ENCODE results near the gene NACA2. TPM values are rescaled to one million over a fixed set of nuclear protein-coding genes. Genes with fewer than 3 reads are reported as not detected.
"Not testable (repeated sequence)": the region's sequence is repeated elsewhere in the genome, so short reads cannot be mapped to it uniquely, and the experiment has no call there.

The NACA2 gene
- total RNA-seq, 6 experiments from 2014 or later: not detected

DNA sequence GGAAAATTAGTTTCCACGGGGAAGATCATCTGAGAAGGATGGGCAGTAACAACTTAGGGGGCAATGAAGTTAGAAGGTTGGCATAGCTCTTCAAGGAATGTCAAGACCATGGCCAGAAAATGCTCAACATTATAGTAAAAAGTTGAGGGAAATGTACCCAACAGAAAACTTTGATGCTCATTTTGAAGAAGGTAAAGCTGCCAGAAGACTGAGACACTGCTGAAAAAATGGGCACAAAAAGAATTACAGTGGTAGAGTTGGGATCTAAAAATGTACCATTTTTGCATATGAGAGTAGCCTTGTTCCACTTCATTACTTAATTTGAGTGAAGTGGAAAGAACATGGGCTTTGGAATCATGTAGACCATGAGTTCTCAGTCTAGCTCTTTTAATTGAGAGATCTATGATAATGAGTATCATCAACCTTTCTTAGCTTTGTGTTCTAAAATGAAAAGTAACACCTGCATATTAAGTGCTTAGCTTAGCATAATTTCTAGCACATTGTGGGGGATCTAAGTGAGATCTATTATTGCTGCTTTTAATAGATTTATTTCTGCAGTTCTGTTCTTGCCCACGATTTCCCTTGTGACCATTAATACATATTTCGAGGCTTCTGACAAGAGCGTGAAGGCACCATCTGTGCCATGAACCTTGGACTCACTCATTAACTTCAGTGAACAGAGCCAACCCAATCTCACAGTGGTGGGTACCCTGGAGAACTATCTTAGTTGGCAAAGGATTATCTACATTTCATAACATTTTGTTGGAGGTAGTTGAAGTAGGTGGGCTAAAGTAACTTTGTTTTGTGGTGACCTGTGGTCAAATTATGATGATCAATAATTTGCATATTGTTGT lies 3.0 kb downstream of the NACA2 start:
- ATAC-seq (no peak), DNase-seq (no peak)
- no peaks in the 10 kb centered on the region for H3K9me3 ChIP-seq
- no peaks in the 10 kb centered on the region for H3K36me3 ChIP-seq
- intact Hi-C loops (cut with DNase I): no loop called here
- H3K4me1 ChIP-seq: no peaks in the 10 kb centered on the region
- 45% methylated on average over 4 of the region's 4 CpGs for WGBS (ENCODE audit: insufficient coverage, low coverage, low lambda C conversion rate, missing lambda C conversion rate)
- no peak overlapping the region for H3K4me3 ChIP-seq
- H3K27ac ChIP-seq: no peak overlapping the region
- TF ChIP-seq, protein P1, sequence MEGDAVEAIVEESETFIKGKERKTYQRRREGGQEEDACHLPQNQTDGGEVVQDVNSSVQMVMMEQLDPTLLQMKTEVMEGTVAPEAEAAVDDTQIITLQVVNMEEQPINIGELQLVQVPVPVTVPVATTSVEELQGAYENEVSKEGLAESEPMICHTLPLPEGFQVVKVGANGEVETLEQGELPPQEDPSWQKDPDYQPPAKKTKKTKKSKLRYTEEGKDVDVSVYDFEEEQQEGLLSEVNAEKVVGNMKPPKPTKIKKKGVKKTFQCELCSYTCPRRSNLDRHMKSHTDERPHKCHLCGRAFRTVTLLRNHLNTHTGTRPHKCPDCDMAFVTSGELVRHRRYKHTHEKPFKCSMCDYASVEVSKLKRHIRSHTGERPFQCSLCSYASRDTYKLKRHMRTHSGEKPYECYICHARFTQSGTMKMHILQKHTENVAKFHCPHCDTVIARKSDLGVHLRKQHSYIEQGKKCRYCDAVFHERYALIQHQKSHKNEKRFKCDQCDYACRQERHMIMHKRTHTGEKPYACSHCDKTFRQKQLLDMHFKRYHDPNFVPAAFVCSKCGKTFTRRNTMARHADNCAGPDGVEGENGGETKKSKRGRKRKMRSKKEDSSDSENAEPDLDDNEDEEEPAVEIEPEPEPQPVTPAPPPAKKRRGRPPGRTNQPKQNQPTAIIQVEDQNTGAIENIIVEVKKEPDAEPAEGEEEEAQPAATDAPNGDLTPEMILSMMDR (IDR thresholded peaks at IDR 0.05): no peak
- no peak for TF ChIP-seq POLR2A (IDR thresholded peaks at IDR 0.05)
- no peaks in the 10 kb centered on the region for H3K27me3 ChIP-seq

DNA sequence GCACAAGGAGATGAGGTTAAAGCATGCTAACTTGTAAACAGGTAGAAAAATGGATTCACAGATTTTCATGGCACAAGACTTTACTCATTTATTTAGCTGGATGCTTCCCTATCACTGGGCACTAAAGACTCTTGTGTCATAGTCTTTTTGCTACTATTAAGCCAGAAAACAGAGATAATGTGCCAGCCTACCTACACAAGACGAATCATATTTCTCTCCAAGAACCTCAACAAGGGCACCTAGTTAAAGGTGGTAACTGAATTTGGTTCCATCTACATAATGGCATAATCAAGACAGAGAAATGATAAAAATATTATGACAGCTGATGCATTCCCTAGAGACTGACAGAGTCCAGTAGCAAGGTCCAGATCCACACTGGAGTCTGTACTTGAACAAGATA lies 3.8 kb downstream of the NACA2 start:
- DNase-seq (no peak), ATAC-seq (no peak)
- no peaks in the 10 kb centered on the region for H3K9me3 ChIP-seq
- no peaks in the 10 kb centered on the region for H3K36me3 ChIP-seq
- H3K27ac ChIP-seq: no peak overlapping the region
- WGBS (ENCODE audit: insufficient coverage, low coverage, low lambda C conversion rate, missing lambda C conversion rate): 53% methylated on average over 1 of the region's 1 CpG
- peaks cover 0 to under 1% (median 0%) of the 10 kb centered on the region in 4 donors for H3K4me1 ChIP-seq
- no peaks in the 10 kb centered on the region for H3K27me3 ChIP-seq
- no peak for TF ChIP-seq POLR2A (IDR thresholded peaks at IDR 0.05)
- TF ChIP-seq, protein P1 (IDR thresholded peaks at IDR 0.05): no peak
- H3K4me3 ChIP-seq: no peak overlapping the region
- intact Hi-C loops (cut with DNase I): no loop called here

DNA sequence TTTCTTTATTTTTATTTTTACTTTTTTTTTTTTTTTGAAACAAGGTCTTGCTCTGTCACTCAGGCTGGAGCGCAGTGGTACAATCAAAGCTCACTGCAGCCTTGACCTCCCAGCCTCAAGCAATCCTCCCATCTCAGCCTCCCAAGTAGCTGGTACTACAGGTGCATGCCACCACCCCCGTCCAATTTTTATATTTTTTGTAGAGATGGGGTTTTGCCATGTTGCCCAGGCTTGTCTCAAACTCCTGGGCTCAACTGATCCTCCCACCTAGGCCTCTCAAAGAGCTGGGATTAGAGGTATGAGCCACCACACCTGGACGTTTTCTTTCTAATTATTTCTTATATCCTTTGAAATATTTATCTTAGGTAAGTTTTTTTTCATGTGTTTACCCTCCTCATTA lies 4.4 kb downstream of the NACA2 start:
- ATAC-seq; H3K4me3 ChIP-seq; H3K27ac ChIP-seq; H3K4me1 ChIP-seq; H3K9me3 ChIP-seq; DNase-seq; H3K36me3 ChIP-seq; intact Hi-C loops (cut with DNase I); H3K27me3 ChIP-seq: not testable (repeated sequence)
- 49% methylated on average over 3 of the region's 3 CpGs for WGBS (ENCODE audit: insufficient coverage, low coverage, low lambda C conversion rate, missing lambda C conversion rate)

DNA sequence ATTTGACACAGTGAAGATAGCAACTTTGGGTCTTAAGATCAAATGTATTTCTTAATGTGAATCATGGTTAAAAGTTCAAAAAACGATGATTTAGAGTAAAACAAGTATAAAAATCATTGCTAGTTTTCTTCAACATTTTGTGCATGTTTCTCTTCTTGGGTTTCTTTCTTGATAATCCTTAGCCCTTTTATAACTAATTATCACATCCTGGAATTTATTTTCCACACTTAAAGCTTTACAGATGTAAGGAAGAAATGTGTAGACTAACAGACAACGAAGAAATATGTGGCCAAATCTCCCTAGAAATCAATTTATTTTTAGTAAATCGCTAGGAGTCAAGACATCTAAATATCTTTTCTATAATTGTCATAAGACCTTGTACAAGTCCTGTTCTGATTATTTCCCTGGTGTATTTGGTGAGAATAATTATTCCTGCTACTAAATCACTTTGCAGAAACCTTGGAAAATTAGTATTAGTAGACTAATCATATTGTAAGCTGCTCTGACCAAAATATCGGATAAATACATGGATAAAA lies 4.9 kb downstream of the NACA2 start:
- Histone ChIP-seq H3K9me3 (no peaks in the 10 kb centered on the region), H3K27me3 (no peaks in the 10 kb centered on the region), H3K36me3 (no peaks in the 10 kb centered on the region), H3K4me3 (no peak overlapping the region), H3K4me1 (peaks cover 0 to 10% (median 0%) of the 10 kb centered on the region in 4 donors), H3K27ac (no peak overlapping the region)
- TF ChIP-seq, protein P1 (IDR thresholded peaks at IDR 0.05): no peak
- no peak for TF ChIP-seq POLR2A (IDR thresholded peaks at IDR 0.05)
- WGBS (ENCODE audit: insufficient coverage, low coverage, low lambda C conversion rate, missing lambda C conversion rate): 85% methylated on average over 4 of the region's 4 CpGs
- DNase-seq (no peak), ATAC-seq (no peak)
- intact Hi-C loops (cut with DNase I): no loop called here

DNA sequence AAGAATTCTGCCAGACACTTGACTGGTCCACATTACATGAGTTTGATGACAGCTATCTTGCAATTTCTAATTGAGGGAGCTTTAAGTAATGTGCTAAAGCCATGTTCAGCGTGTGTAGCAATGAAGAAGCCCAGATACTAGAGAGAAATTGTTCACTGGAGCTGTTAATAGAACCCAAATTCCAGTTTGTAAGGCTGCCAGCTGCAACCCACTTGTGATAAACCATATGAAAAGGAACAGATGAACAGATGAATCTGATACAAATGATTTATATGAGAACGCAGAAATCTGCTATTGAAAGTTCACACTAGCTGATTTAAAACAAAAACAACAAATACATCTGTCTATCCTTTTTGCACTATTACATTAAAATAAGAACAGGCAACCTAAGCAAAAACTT lies 6.2 kb downstream of the NACA2 start:
- intact Hi-C loops (cut with DNase I): no loop called here
- no peak for TF ChIP-seq POLR2A (IDR thresholded peaks at IDR 0.05)
- TF ChIP-seq, protein P1 (IDR thresholded peaks at IDR 0.05): no peak
- 88% methylated on average over 2 of the region's 2 CpGs for WGBS (ENCODE audit: insufficient coverage, low coverage, low lambda C conversion rate, missing lambda C conversion rate)
- H3K9me3 ChIP-seq: no peaks in the 10 kb centered on the region
- H3K27ac ChIP-seq: no peak overlapping the region
- H3K4me1 ChIP-seq: peaks cover 0 to 10% (median 0%) of the 10 kb centered on the region in 4 donors
- no peaks in the 10 kb centered on the region for H3K27me3 ChIP-seq
- DNase-seq (no peak), ATAC-seq (no peak)
- no peaks in the 10 kb centered on the region for H3K36me3 ChIP-seq
- H3K4me3 ChIP-seq: no peak overlapping the region
